ENCODE measurements around the gene GABBR2.

Gene GABBR2

DNA sequence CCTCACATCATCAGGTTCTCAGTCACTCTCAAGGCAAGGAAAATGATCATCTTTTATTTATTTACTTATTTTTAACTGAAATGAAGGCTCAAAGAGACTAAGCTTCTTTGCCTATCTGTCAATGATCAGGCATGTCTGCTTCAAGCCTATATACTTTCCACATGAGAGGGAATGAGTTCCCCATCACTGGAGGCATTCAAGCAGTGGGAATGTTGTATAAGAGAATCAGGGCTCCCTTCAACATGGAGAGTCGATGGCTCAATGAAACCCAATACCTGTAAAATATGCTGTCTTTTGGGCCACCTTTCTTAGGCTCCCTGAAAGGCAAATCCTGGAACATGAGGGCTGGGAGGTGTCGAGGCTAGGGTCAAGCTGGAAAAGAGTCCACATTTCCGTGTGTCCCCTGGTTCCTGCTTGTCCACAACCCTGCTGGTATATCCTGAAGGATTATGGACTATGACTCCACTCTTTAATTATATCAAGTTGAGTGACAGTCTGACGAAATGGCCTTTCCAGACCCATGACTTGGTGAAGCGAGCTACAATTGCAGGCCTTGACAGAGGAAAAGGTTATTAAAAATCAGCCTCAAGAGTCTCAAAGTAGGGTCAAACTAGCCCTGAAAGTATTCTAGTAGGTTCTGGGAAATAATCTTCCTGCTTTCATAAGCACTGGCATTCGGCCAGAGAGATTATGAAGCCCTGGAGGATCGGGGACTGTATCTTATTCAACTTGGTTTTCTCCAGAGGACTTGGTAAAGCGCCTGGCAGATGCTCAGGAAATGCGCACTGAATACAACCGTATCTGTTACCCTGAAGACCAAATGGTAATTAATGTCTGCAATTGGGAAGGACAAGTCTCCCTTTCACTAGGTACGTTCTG, 307.4 kb downstream of the GABBR2 start:
- ChIA-PET POLR2A (ENCODE audit: low non-redundant PET) (no interaction called here), CTCF (no interaction called here)
- TF ChIP-seq, protein P1, sequence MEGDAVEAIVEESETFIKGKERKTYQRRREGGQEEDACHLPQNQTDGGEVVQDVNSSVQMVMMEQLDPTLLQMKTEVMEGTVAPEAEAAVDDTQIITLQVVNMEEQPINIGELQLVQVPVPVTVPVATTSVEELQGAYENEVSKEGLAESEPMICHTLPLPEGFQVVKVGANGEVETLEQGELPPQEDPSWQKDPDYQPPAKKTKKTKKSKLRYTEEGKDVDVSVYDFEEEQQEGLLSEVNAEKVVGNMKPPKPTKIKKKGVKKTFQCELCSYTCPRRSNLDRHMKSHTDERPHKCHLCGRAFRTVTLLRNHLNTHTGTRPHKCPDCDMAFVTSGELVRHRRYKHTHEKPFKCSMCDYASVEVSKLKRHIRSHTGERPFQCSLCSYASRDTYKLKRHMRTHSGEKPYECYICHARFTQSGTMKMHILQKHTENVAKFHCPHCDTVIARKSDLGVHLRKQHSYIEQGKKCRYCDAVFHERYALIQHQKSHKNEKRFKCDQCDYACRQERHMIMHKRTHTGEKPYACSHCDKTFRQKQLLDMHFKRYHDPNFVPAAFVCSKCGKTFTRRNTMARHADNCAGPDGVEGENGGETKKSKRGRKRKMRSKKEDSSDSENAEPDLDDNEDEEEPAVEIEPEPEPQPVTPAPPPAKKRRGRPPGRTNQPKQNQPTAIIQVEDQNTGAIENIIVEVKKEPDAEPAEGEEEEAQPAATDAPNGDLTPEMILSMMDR (conservative IDR thresholded peaks at IDR 0.05; ENCODE audit: low read depth) = no peak
- DNase-seq (ENCODE audit: low spot score) = no peak
- H3K27ac ChIP-seq = no peak overlapping the region

DNA sequence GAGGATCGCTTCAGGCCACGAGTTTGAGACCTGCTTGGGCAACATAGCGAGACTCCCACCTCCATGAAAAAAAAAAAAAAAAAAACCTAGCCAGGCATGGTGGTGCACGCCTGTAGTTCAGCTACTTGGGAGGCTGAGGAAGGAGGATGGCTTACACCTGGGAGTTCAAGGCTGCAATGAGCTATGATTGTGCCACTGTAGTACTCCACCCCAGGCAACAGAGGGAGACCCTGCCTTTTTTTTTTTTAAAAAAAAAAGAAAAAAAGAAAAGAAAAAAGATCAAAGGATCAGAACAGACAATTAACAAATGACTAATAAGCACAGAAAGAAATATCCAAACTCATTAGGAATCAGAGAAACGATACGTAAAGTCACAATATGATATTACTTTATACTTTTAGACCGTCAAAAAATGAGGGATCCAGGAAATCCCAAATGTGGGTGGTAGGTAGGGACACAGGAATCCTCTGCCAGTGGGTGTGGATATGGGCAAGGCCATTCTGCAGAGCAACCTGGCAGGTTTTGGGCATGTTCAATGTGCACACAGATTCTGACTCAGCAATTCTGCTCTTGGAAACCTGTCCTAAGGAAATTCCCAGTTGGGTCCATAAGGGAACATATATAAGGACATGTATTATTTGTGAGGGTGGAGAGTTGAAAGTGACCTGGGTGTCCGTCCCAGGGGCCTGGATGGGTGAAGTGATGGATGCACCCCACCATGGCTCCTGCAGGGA, 308.6 kb downstream of the GABBR2 start:
- no peak for DNase-seq (ENCODE audit: low spot score)
- TF ChIP-seq, protein P1 (conservative IDR thresholded peaks at IDR 0.05; ENCODE audit: low read depth) = no peak
- ChIA-PET CTCF (no interaction called here), POLR2A (ENCODE audit: low non-redundant PET) (no interaction called here)
- no peak overlapping the region for H3K27ac ChIP-seq

DNA sequence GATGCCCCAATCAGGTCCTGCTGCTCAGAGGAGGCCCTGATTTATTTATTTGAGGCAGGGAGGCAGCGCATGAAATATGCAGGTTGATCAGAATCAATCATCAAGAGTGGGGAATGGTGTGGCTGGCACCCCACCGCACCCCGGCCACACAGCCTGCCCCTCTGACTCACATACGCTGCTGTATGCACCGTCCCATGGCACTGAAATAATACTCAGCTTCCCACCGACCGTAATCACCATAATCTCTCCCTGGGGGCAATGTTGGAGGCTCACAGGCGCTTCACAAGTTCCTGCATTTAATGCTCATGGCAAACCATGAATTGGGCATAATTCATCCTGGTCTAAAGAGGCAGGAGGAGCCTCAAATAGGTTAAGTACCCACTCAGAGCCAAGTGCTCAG, 312.1 kb downstream of the GABBR2 start:
- CTCF ChIA-PET = no interaction called here
- DNase-seq (ENCODE audit: low spot score) = no peak
- POLR2A ChIA-PET (ENCODE audit: low non-redundant PET) = no interaction called here
- TF ChIP-seq, protein P1 (conservative IDR thresholded peaks at IDR 0.05; ENCODE audit: low read depth) = no peak
- no peak overlapping the region for H3K27ac ChIP-seq

DNA sequence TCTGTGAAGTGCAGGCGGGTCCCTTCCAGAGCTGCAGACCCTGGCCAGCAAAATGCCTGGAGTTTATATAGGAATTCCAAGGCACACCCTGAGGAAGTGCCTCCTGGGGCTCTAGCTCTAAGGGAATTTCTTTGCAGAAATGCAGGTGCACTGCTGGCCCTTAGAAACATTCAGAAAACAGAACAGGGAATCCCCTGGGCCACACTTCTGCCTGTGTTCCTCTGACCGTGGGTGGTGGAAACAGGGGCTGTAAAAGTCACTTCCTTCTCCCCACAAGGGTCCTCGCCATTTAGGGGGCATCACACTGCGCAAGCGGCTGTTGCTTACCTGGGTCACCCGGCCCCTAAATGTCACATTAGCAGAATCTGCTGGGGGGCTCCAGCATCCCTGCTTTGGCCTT, 312.5 kb downstream of the GABBR2 start:
- TF ChIP-seq, protein P1 (conservative IDR thresholded peaks at IDR 0.05; ENCODE audit: low read depth) = no peak
- ChIA-PET CTCF (no interaction called here), POLR2A (ENCODE audit: low non-redundant PET) (no interaction called here)
- H3K27ac ChIP-seq = no peak overlapping the region
- no peak for DNase-seq (ENCODE audit: low spot score)

DNA sequence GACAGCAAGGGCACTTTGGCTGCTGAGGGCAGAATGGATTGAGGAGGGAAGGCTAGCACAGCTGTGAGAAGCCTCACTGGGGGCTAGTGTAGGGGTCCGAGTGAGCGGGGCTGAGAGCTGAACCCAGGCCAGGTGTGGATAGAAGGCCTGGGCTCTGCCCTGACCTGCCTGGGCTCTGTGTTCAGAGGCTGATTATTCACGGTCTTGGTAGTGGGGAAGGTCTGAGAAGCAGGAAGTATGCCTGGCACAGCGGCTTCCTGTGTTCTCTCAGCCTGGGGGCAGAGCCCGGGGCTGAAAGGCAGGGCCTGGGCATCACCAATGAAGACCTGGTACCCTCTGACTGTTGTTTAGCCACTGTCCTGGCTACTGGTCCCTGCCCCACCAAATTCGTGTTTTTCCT, 316.9 kb downstream of the GABBR2 start:
- H3K27ac ChIP-seq = no peak overlapping the region
- POLR2A ChIA-PET (ENCODE audit: low non-redundant PET) = no interaction called here
- CTCF ChIA-PET = no interaction called here
- DNase-seq (ENCODE audit: low spot score) = no peak
- TF ChIP-seq, protein P1 (conservative IDR thresholded peaks at IDR 0.05; ENCODE audit: low read depth) = no peak

DNA sequence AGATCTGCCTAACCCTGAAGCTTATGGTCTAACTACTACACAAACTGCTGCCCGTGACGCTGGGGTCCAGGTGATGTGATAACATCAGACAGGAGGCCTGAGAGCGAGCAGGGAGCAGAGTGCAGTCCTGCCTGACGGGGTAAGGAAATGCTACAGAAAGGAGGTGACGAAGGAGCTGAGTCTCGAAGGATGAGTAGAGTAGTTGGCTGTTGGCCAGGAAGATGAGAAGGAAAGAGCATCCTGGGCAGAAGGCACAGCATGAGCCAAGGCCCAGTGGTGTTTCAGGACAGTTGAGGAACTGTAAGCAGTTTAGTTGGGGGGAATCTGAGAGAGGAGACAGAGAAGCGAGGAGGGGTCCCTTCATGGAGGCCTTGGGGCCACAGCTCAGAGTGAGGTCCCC, 317.3 kb downstream of the GABBR2 start:
- ChIA-PET POLR2A (ENCODE audit: low non-redundant PET) (no interaction called here), CTCF (interaction anchor here (0.7 kb wide), 1 partner anchor 446 kb away, joined by 5 read pairs; no protein-coding TSS in a partner anchor)
- H3K27ac ChIP-seq = no peak overlapping the region
- DNase-seq (ENCODE audit: low spot score) = no peak
- TF ChIP-seq, protein P1 (conservative IDR thresholded peaks at IDR 0.05; ENCODE audit: low read depth) = no peak

Data from RWPE1 (cell line).